T-helper 2 cell (primary cell): ENCODE data around the gene SGTA.
"Not testable (repeated sequence)": the region's sequence is repeated elsewhere in the genome, so short reads cannot be mapped to it uniquely, and the experiment has no call there.

Experiments
- DNase-seq, 5 experiments: peaks; one replicate each; pipeline versions ENCODE4 v3.0.0 to v3.0.0-alpha.2; 2012 to 2022

SGTA gene

GRCh38 chr19:2722541-2723344 lies 60.3 kb downstream of the SGTA start:
- no peak for DNase-seq

GRCh38 chr19:2721570-2722540 lies 61.2 kb downstream of the SGTA start:
- no peak for DNase-seq

GRCh38 chr19:2720777-2721569 lies 62.1 kb downstream of the SGTA start, which contains the start of gene DIRAS1:
Gene DIRAS1, minus strand, starts transcription at chr19:2721372. Its CDS starts 3,566 bp downstream, at chr19:2717806.
- no peak for DNase-seq

- DNase-seq, result no peak
These were observed 62.9 kb downstream of the SGTA start for GRCh38 chr19:2719920-2720776.

GRCh38 chr19:2719232-2719735 lies 63.8 kb downstream of the SGTA start:
- no peak for DNase-seq

GRCh38 chr19:2717638-2718541 lies 65.2 kb downstream of the SGTA start:
- no peak for DNase-seq

GRCh38 chr19:2716722-2717637 lies 66.1 kb downstream of the SGTA start:
- DNase-seq, result no peak

GRCh38 chr19:2716275-2716650 lies 66.8 kb downstream of the SGTA start:
- DNase-seq, result no peak

- DNase-seq, result no peak
These were observed 67.4 kb downstream of the SGTA start for GRCh38 chr19:2715470-2716274.

- no peak for DNase-seq
These were observed 68.4 kb downstream of the SGTA start for GRCh38 chr19:2714531-2715269.

- not testable (repeated sequence) for DNase-seq
These were observed 69.0 kb downstream of the SGTA start for GRCh38 chr19:2714102-2714501.

GRCh38 chr19:2713170-2713569 lies 69.9 kb downstream of the SGTA start:
- DNase-seq, result not testable (repeated sequence)

GRCh38 chr19:2711875-2712205 lies 71.2 kb downstream of the SGTA start:
- DNase-seq, result no peak

GRCh38 chr19:2711172-2711874 lies 71.8 kb downstream of the SGTA start:
- DNase-seq, result no peak

GRCh38 chr19:2706251-2706650 lies 76.8 kb downstream of the SGTA start:
- no peak for DNase-seq
